ENCODE measurements around the gene IFT81.
"Not testable (repeated sequence)": the region's sequence is repeated elsewhere in the genome, so short reads cannot be mapped to it uniquely, and the experiment has no call there.

IFT81 gene

GRCh38 chr12:110248096-110248447 is 123.9 kb downstream of the IFT81 start:
- no peak for DNase-seq

- DNase-seq = no peak
These were observed 124.9 kb downstream of the IFT81 start for GRCh38 chr12:110249105-110249504.

GRCh38 chr12:110249716-110250225 is 125.6 kb downstream of the IFT81 start:
- no peak for DNase-seq

GRCh38 chr12:110251381-110251780 is 127.2 kb downstream of the IFT81 start:
- no peak for DNase-seq

- DNase-seq = no peak
These were observed 128.6 kb downstream of the IFT81 start for GRCh38 chr12:110252716-110253115.

GRCh38 chr12:110253176-110253575 is 129.0 kb downstream of the IFT81 start:
- DNase-seq = peak in 1 of 2 donors; percentile 37

- DNase-seq = no peak
These were observed 130.9 kb downstream of the IFT81 start for GRCh38 chr12:110254971-110255540.

GRCh38 chr12:110255890-110256456 is 131.8 kb downstream of the IFT81 start:
- not testable (repeated sequence) for DNase-seq

- DNase-seq = peak in 1 of 2 donors; percentile 42
These were observed 132.7 kb downstream of the IFT81 start for GRCh38 chr12:110256780-110257431.

GRCh38 chr12:110258466-110258865 is 134.3 kb downstream of the IFT81 start:
- no peak for DNase-seq

- no peak for DNase-seq
These were observed 138.6 kb downstream of the IFT81 start for GRCh38 chr12:110262442-110263388.

- DNase-seq = no peak
These were observed 142.3 kb downstream of the IFT81 start for GRCh38 chr12:110266381-110266960.

- no peak for DNase-seq
These were observed 142.9 kb downstream of the IFT81 start for GRCh38 chr12:110266980-110267620.

All from CD4-positive, alpha-beta T cell treated with Interferon alpha-2 for 1 hour (primary cell).